CD1c-positive myeloid dendritic cell (primary cell): ENCODE measurements around the gene FCN1.
"Not testable (repeated sequence)": the region's sequence is repeated elsewhere in the genome, so short reads cannot be mapped to it uniquely, and the experiment has no call there.

Experiments
- DNase-seq: peaks from one replicate; pipeline ENCODE4 v3.0.0-alpha.2; 2016; ENCODE audit errors: extremely low spot score

The FCN1 gene

DNA sequence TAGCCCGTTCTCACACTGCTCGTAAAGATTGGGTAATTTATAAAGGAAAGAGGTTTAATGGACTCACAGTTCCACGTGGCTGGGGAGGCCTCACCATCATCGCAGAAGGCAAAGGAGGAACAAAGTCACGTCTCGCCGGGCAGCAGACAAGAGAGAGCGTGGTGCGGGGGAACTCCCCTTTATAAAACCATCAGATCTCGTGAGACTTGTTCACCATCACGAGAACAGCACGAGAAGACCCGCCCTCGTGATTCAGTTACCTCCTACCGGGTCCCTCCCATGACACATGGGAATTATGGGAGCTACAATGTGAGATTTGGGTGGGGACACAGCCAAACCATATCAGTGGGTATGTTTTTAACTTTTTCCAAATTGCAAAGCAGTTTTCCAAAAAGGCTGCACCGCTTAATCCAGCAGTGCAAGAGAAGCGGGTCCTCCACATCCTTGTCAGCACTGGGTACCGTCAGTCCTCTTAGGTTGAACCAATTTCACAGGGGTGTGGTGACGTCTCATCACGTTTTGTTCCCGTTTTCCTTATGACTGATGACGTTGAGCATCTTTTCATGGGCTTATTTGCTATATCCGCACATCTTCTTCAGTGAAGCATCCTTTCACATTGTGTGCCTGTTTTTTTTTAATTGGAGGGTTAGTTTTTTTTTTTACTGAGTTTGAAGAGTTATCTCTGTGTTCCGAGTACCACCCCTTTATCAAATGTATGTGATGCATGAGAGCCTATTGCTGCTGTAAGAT is 45.1 kb downstream of the FCN1 start:
- DNase-seq = no peak

- no peak for DNase-seq
Measured at GRCh38 chr9:134871697-134872340, 45.9 kb downstream of the FCN1 start.

- DNase-seq = no peak
Measured at GRCh38 chr9:134870746-134871662, 46.7 kb downstream of the FCN1 start.

GRCh38 chr9:134870301-134870694 is 47.4 kb downstream of the FCN1 start:
- DNase-seq = no peak

DNA sequence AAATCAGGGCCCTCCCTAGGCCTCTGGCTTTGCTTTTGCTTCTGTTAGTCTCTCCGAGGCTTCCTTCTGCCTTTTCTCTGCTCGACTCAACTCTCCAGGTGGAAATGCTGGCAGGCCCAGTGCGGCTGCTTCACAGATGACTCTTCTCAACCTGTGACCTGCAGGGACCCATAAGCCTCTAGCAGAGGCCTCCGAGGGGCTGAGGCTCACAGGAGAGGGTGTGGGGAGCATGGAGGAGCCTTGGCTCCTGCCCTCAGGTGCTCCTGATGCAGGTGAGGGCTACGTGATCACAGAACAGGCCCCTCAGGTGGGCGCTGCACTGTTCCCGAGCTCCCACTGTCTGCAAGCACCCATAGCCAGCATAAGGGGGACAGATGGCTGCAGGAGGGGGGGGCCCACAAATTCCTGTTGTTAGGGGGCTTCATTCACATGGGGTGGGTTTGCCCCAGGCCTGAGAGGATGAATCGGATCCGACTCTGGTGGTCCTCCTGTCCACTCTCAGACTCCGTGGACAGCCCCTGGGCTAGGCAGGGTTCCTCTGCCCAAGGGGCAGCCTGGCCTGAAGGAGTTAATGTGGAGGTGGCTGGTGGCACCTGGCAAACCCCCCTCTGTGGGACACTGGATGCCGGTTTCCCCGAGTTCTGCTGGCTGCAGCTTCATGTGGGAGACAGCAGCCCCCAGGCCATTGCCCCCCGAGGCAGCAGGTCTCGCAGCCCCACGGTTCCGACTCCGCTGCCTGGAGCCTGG is 48.0 kb downstream of the FCN1 start:
- no peak for DNase-seq

GRCh38 chr9:134868751-134869553 is 48.8 kb downstream of the FCN1 start:
- DNase-seq = no peak

GRCh38 chr9:134867917-134868750 is 49.6 kb downstream of the FCN1 start:
- DNase-seq = no peak

GRCh38 chr9:134864821-134865190 is 52.9 kb downstream of the FCN1 start:
- no peak for DNase-seq

DNA sequence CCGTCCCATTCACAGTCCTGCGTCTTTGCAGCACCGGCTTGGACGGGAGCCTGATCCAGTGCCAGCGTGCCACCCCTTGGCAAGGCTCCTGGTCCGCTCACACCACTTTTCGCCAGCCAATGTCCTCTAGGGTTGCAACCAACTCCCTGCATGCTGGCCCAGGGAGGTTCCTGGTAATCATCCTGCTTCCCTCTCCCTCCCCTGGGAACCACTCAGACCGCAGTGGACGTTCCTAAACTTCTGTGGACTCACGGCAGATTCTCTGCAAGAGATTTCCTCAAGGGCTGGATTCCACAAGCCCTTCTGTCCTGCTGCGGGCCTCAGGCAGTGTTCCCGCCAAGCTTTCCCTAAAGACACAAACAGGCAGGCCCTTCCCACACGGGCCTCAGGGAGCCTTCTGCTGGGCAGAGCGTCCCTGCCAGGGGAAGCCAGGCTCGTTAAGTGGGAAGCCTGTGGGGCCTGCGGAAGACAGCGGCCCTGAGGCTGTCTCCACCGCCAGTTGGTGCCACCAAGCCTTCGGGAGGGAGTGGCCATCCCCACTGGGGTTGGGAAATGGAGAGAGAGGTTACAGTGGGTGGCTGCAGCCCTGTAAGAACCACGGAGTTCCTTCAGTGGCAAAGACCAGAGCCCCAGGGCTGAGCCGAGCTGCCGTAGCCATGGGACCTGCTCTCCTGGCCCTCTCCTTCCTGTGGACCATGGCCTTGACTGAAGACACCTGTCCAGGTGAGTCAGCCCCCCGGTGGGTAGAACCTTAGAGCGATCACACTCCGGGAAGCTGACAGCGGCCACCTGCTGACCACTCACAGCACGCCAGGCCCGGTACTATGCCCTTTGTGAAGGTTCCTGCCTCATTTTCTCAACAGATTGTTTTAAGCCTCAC is 53.5 kb downstream of the FCN1 start:
- no peak for DNase-seq

DNA sequence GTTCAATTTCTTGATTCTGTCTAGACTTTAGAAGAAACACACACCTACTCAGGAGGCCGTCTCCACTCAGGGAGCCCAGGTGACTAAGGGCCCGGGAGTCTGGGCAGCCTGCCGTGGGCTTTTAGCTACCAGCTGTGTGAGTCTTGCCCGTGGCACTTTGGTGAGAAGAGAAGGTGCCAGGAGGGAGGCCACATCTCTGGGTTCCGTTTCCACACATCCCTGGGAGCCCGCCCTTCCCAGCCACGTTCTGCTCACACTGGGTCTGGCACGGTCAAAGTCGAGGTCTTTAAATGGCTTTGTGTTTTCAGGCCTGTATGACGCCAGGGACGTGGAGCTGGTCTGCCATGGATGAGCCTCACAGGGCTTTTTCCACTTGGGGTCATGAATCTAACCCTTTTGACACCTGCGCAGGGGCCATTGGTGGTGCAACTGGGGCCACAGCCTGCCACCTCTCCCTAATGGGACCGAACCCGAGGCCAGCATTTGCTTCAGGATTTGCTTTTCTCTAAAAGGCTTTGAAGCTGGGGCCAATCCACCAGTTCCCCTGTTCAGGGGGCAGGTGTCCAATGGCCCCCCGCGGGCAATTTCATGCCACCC is 54.3 kb downstream of the FCN1 start:
- no peak for DNase-seq

DNA sequence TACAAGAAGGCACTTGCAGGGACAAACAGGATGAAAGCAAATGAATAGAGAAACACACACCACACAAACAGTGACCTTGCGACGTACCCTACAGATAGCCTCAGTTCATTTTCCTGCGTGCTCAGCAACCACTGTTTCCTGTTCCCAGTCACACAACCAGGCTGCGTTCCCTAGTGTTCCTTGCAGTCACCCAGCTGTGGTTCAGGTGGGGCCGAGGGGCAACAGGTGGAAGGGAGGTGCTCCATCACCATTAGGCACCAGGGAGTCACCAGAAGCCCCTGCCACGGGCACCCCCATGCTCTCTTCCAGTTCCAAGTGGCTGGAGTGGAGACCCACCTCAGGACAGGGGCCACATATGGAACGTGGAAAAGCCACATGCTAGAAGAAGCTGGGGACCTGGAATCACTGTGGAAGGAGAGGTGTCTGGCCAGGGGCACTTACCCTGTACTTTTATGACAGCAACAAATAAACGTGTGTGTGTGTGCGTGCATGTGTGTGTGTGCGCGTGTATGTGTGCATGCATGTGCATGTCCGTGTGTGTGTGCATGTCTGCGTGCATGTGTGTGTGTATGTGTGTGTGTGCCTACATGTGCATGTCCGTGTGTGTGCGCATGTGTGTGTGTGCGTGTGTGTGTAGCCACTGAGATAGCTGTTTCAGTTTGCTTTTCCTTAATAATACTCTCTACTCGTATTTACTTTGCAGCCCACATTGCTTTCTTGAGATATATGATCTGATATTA is 55.9 kb downstream of the FCN1 start:
- no peak for DNase-seq

- DNase-seq = no peak
Measured at GRCh38 chr9:134860510-134860909, 57.2 kb downstream of the FCN1 start.

DNA sequence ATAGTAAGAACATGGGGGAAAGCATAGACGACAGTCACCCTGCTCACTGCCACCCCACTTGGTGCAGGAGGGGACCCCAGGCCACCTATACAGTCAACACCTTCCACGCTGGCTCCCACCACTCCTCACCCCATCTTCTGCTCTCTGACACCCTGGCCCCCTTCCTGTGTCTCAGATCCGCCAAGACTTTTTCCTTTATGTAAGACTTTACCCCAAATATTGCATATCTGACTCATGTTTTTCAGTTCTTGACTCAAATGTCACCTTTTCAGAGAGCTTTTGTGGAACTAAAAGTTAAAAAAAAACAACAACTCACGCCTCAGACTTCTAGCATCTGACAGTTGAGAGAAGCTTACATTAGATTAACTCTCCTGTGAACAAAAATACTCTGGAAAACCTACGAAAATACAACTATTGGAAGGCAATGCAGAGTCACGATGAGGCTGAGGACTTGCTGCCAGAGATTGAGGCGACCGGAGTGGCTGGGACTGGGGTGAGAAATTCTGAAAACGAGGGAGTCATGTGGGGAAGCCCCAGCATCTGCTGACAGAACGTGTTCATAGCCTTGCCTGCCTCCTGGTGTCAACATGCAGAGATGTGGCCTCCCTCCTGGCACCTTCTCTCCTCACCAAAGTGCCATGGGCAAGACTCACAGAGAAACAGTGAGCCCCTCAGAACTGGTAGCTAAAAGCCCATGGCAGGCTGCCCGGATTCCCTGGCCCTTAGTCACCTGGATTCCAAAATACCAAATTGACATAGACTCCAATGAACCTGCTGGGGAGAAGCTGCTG is 59.5 kb downstream of the FCN1 start:
- DNase-seq = peak; percentile 26

- DNase-seq = not testable (repeated sequence)
Measured at GRCh38 chr9:134857451-134857850, 60.3 kb downstream of the FCN1 start.

GRCh38 chr9:134855900-134856377 is 61.8 kb downstream of the FCN1 start:
- no peak for DNase-seq
